Neural cell (in vitro differentiated cells): ENCODE measurements around the gene HLA-A. TPM values are rescaled to one million over a fixed set of nuclear protein-coding genes. Genes with fewer than 3 reads are reported as not detected.

Experiments
- H2AFZ ChIP-seq: fragments of 200-600, 300-800 bp; sonication (generic), shearing (Covaris generic); 2 replicates; pipeline ENCODE4 v1.6.0; 2014; ENCODE audit warnings: low read depth, mild to moderate bottlenecking, antibody characterized with exemption, low read length, moderate library complexity
- H3F3A ChIP-seq: fragments of 200-600 bp; shearing (Covaris generic); 2 replicates; pipeline ENCODE4 v1.6.1; 2016; ENCODE audit warnings: mild to moderate bottlenecking, moderate library complexity, mixed read lengths, antibody characterized with exemption, low read length; ENCODE audit not compliant: insufficient read depth, poor library complexity, severe bottlenecking
- H3K27ac ChIP-seq: fragments of 200-600, 300-800 bp; sonication (generic), shearing (Covaris generic); 2 replicates; pipeline ENCODE4 v1.5.1; 2014; ENCODE audit warnings: mild to moderate bottlenecking, low read length, moderate library complexity
- H3K27me3 ChIP-seq: fragments of 300-800, 200-600 bp; sonication (generic), shearing (Covaris generic); 2 replicates; pipeline ENCODE4 v1.6.0; 2014; ENCODE audit warnings: mild to moderate bottlenecking, low read depth, low read length, moderate library complexity; ENCODE audit not compliant: insufficient read depth
- H3K36me3 ChIP-seq: fragments of 300-800, 200-600 bp; sonication (generic), shearing (Covaris generic); 2 replicates; pipeline ENCODE4 v1.5.1; 2014; ENCODE audit warnings: mild to moderate bottlenecking, antibody characterized with exemption, low read length, moderate library complexity; ENCODE audit not compliant: insufficient read depth
- H3K4me2 ChIP-seq: fragments of 300-800, 200-600 bp; sonication (generic), shearing (Covaris generic); 2 replicates; pipeline ENCODE4 v1.6.0; 2014; ENCODE audit warnings: mild to moderate bottlenecking, low read length
- H3K4me3 ChIP-seq: fragments of 300-800, 200-600 bp; sonication (generic), shearing (Covaris generic); 2 replicates; pipeline ENCODE4 v1.5.1; 2014; ENCODE audit warnings: mild to moderate bottlenecking, low read length, moderate library complexity
- H3K79me2 ChIP-seq: fragments of 200-600 bp; shearing (Covaris generic); replicated peaks from 2 replicates; pipeline ENCODE4 v1.6.0; 2014; ENCODE audit warnings: mild to moderate bottlenecking, low read length, moderate library complexity; ENCODE audit not compliant: insufficient read depth
- H3K9ac ChIP-seq: fragments of 300-800, 200-600 bp; sonication (generic), shearing (Covaris generic); 2 replicates; pipeline ENCODE4 v1.6.1; 2016; ENCODE audit warnings: mild to moderate bottlenecking, low read length, mixed read lengths
- H3K9me2 ChIP-seq: fragments of 200-600 bp; shearing (Covaris generic); 2 replicates; pipeline ENCODE4 v1.6.1; 2016; ENCODE audit warnings: mild to moderate bottlenecking, low read length, mixed read lengths; ENCODE audit not compliant: insufficient read depth
- H3K9me3 ChIP-seq: fragments of 200-600, 300-800 bp; sonication (generic), shearing (Covaris generic); 2 replicates; pipeline ENCODE4 v1.6.1; 2016; ENCODE audit warnings: mild to moderate bottlenecking, mixed run types, low read length, moderate library complexity, mixed read lengths
- H4K20me1 ChIP-seq: fragments of 200-600 bp; shearing (Covaris generic); 2 replicates; pipeline ENCODE4 v1.6.1; 2016; ENCODE audit warnings: mild to moderate bottlenecking, mixed run types; ENCODE audit not compliant: insufficient read depth
- EP300 ChIP-seq: fragments of 450-650 bp; conservative IDR thresholded peaks from 2 replicates; pipeline ENCODE4 v1.6.1; 2014; ENCODE audit warnings: antibody characterized with exemption, mild to moderate bottlenecking, moderate library complexity; ENCODE audit not compliant: poor library complexity, severe bottlenecking
- EZH2 ChIP-seq: fragments of 200-600, 300-800 bp; shearing (Covaris generic), sonication (generic); IDR thresholded peaks from 2 replicates; pipeline ENCODE4 v1.6.1; 2014; ENCODE audit warnings: antibody characterized with exemption, low read length, borderline replicate concordance, mild to moderate bottlenecking; ENCODE audit not compliant: insufficient read depth, poor library complexity, severe bottlenecking
- MXI1 ChIP-seq: fragments of 450-650 bp; conservative IDR thresholded peaks from 2 replicates; pipeline ENCODE4 v1.6.1; 2014; ENCODE audit warnings: antibody characterized with exemption, mild to moderate bottlenecking; ENCODE audit not compliant: poor library complexity, severe bottlenecking
- POLR2AphosphoS5 ChIP-seq: IDR thresholded peaks from 2 replicates; pipeline ENCODE4 v1.6.1; 2012
- RAD21 ChIP-seq: fragments of 450-650 bp; conservative IDR thresholded peaks from 2 replicates; pipeline ENCODE4 v1.6.1; 2014; ENCODE audit warnings: antibody characterized with exemption, mild to moderate bottlenecking, moderate library complexity
- SMC3 ChIP-seq: fragments of 450-650 bp; conservative IDR thresholded peaks from 2 replicates; pipeline ENCODE4 v1.6.1; 2014; ENCODE audit warnings: antibody characterized with exemption, mild to moderate bottlenecking, moderate library complexity; ENCODE audit not compliant: poor library complexity
- TAF1 ChIP-seq: IDR thresholded peaks from 2 replicates; pipeline ENCODE4 v1.6.1; 2012; ENCODE audit warnings: low read depth
- polyA plus RNA-seq: library from polyadenylated mRNA; depleted of rRNA; stranded (reverse); fragments of >200 nt; gene quantifications from 2 replicates; pipeline ENCODE4 v1.2.3, GENCODE V29; 2014
- TF ChIP-seq, protein P1 (sequence below): fragments of 450-650 bp; IDR thresholded peaks from 2 replicates; pipeline ENCODE4 v1.5.1; 2014; ENCODE audit warnings: antibody characterized with exemption, mild to moderate bottlenecking, moderate library complexity; ENCODE audit not compliant: poor library complexity, severe bottlenecking
- TF ChIP-seq, protein P2 (sequence below): IDR thresholded peaks from 2 replicates; pipeline ENCODE4 v1.6.1; 2012; ENCODE audit warnings: borderline replicate concordance

The HLA-A gene
- polyA plus RNA-seq, 1 donor from 2014 or later = 47.6 TPM

DNA sequence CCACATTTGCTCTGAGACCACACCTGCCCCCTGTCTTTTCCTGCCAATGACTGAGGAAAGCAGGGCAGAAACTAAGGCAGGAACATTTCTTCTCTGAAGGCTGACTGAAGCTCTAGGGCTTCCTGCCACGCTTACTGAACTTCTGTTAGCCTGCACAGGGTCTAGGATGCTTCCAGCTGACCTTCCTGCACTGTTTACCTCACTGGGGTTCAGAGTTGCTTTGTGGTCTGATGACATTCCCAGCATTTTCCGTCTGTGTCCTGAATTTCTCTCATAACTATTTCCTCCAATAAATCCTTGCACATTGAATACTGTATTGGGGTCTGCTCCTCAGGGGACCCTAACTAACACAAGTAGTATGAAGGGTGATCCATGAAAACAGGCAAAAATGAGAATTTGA, 29.5 kb upstream of the HLA-A start:
- no peak overlapping the region for H3K4me3 ChIP-seq
- no peaks in the 10 kb centered on the region for H3K9me2 ChIP-seq
- H2AFZ ChIP-seq = no peak overlapping the region
- H3K27ac ChIP-seq = no peak overlapping the region
- H3F3A ChIP-seq = no peaks in the 10 kb centered on the region
- H3K36me3 ChIP-seq = no peaks in the 10 kb centered on the region
- TF ChIP-seq SMC3 = no peak
- TF ChIP-seq EZH2 = no peak
- no peak for TF ChIP-seq EP300
- TF ChIP-seq, protein P1, sequence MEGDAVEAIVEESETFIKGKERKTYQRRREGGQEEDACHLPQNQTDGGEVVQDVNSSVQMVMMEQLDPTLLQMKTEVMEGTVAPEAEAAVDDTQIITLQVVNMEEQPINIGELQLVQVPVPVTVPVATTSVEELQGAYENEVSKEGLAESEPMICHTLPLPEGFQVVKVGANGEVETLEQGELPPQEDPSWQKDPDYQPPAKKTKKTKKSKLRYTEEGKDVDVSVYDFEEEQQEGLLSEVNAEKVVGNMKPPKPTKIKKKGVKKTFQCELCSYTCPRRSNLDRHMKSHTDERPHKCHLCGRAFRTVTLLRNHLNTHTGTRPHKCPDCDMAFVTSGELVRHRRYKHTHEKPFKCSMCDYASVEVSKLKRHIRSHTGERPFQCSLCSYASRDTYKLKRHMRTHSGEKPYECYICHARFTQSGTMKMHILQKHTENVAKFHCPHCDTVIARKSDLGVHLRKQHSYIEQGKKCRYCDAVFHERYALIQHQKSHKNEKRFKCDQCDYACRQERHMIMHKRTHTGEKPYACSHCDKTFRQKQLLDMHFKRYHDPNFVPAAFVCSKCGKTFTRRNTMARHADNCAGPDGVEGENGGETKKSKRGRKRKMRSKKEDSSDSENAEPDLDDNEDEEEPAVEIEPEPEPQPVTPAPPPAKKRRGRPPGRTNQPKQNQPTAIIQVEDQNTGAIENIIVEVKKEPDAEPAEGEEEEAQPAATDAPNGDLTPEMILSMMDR = no peak
- no peak for TF ChIP-seq MXI1
- no peak for TF ChIP-seq RAD21
- TF ChIP-seq, protein P2, sequence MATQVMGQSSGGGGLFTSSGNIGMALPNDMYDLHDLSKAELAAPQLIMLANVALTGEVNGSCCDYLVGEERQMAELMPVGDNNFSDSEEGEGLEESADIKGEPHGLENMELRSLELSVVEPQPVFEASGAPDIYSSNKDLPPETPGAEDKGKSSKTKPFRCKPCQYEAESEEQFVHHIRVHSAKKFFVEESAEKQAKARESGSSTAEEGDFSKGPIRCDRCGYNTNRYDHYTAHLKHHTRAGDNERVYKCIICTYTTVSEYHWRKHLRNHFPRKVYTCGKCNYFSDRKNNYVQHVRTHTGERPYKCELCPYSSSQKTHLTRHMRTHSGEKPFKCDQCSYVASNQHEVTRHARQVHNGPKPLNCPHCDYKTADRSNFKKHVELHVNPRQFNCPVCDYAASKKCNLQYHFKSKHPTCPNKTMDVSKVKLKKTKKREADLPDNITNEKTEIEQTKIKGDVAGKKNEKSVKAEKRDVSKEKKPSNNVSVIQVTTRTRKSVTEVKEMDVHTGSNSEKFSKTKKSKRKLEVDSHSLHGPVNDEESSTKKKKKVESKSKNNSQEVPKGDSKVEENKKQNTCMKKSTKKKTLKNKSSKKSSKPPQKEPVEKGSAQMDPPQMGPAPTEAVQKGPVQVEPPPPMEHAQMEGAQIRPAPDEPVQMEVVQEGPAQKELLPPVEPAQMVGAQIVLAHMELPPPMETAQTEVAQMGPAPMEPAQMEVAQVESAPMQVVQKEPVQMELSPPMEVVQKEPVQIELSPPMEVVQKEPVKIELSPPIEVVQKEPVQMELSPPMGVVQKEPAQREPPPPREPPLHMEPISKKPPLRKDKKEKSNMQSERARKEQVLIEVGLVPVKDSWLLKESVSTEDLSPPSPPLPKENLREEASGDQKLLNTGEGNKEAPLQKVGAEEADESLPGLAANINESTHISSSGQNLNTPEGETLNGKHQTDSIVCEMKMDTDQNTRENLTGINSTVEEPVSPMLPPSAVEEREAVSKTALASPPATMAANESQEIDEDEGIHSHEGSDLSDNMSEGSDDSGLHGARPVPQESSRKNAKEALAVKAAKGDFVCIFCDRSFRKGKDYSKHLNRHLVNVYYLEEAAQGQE = no peak
- no peak for TF ChIP-seq POLR2AphosphoS5
- no peak for TF ChIP-seq TAF1
- no peak overlapping the region for H3K9ac ChIP-seq
- no peaks in the 10 kb centered on the region for H3K9me3 ChIP-seq
- H3K27me3 ChIP-seq = no peaks in the 10 kb centered on the region
- H3K4me2 ChIP-seq = no peak overlapping the region
- no peaks in the 10 kb centered on the region for H4K20me1 ChIP-seq
- H3K79me2 ChIP-seq = no peaks in the 10 kb centered on the region

- Histone ChIP-seq H3K27ac (no peak overlapping the region), H3K79me2 (no peaks in the 10 kb centered on the region), H3K9ac (no peak overlapping the region), H3K36me3 (no peaks in the 10 kb centered on the region), H2AFZ (no peak overlapping the region), H3K9me2 (no peaks in the 10 kb centered on the region), H3K9me3 (no peaks in the 10 kb centered on the region), H3K4me3 (no peak overlapping the region), H3K27me3 (no peaks in the 10 kb centered on the region), H3F3A (no peaks in the 10 kb centered on the region), H3K4me2 (no peak overlapping the region), H4K20me1 (no peaks in the 10 kb centered on the region)
- TF ChIP-seq, protein P1 = no peak
- no peak for TF ChIP-seq TAF1
- TF ChIP-seq, protein P2 = no peak
These were observed 25.6 kb upstream of the HLA-A start for GRCh38 chr6:29916741-29917140.
